HG03060 (cell line): ENCODE measurements around the gene MRC1.

Source experiments
- ATAC-seq: cut with Tn5 transposase; IDR thresholded peaks from one replicate; pipeline ENCODE4 v1.9.1; 2021; ENCODE audit warnings: low read depth, moderate number of reproducible peaks; ENCODE audit not compliant: unreplicated experiment

The MRC1 gene

DNA sequence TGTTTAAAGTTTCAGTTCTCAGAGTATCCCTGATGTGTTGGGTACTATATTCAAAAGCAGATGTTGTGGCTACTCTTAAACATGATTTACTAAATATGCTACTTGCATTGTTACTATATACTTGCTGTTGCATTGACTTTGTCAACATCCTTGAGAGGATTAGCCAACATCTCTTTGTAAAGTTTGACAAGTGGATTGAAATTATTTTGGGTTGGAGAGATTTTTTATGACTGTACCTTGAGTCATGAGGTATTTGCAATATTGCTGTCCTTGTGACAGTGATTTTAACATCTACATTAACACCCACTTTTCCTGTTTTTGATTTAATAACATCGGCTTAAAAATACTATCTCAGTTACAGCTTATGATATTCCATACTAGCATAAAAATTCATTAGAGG lies 31.9 kb downstream of the MRC1 start:
- ATAC-seq = no peak

GRCh38 chr10:17842641-17843040 lies 33.5 kb downstream of the MRC1 start:
- ATAC-seq = no peak

GRCh38 chr10:17847585-17848296 lies 38.6 kb downstream of the MRC1 start:
- ATAC-seq = no peak

DNA sequence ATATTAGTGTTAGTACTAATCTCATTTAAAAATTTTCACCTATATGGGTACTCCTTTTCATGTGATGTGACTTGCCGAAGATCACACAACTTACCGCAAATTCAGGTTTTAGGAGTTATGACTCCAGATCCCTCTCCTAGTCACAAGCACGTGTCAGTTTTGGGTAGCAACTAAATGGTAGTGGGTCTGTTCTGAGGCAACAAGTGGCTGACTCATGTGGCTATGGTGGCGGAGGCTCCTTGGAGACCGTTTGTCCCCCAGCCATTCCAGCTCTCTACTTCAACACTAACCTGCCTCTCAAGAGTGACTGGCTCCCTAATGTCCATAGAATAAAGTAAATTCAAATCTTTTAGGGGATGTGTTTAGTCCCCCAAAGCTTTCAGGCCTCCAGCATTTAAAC lies 39.5 kb downstream of the MRC1 start:
- ATAC-seq = no peak

DNA sequence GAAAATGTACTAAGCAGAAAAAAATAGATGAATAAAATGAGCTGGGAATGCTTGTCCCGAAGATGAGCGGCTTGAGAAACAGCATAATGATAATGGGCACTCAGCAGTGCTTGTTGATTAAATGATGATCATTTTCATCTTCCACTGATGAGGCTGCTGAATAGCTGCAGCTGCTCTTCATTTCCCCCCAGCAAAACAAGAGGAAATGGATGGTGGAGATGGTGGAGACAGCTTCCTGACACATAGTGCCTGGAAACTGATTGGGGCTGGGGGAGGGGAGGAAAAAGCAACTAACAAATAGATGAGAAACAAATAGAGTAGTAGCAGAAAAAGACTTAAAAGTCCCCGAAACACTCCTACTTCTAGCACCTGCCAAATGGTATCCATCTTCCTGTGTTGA lies 41.4 kb downstream of the MRC1 start:
- ATAC-seq = no peak

GRCh38 chr10:17851611-17852010 lies 42.5 kb downstream of the MRC1 start:
- no peak for ATAC-seq

DNA sequence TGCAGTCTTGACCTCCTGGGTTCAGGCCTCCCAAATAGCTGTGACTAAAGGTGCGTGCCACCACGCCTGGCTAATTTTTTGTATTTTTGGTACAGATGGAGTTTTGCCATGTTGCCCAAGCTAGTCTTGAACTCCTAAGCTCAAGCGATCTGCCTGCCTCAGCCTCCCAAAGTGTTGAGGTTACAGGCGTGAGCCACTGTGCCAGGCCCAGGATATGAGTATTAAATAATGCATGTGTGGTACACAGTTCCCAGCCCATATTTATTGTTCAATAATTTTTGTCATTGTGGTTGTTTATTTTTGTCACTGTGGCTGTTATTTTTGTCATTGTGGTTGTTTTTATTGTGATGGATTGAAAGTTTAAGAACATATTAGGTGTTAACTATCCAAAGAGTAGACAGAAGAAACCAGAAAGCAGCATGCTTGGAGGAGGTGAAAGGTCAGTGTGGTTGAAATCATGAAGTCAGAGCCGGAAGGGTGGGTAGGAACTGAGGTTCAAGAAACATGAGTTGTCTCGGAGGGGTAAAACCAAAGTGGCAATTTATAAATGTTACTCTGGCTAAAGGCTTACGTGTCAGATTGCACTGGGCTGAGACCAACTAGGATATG lies 45.0 kb downstream of the MRC1 start:
- peak; percentile 58 for ATAC-seq

DNA sequence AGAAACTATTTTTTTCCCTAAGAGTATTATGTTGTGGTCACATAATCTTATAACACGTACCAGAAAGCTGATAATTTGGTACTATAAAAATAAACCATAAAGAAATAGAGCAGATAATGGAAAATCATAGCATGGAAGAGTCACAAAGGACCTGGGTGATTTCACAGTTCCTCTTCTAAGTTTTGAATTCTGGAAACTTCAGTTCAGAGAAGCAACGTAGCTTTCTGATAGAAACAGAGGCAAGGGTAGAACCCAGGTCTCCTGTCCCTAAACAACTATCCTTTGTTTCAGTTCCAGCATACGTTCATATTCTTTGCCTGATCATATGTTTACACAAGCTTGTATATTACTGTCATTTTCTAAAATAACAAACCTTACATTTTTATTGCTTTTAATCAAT lies 47.9 kb downstream of the MRC1 start:
- no peak for ATAC-seq

DNA sequence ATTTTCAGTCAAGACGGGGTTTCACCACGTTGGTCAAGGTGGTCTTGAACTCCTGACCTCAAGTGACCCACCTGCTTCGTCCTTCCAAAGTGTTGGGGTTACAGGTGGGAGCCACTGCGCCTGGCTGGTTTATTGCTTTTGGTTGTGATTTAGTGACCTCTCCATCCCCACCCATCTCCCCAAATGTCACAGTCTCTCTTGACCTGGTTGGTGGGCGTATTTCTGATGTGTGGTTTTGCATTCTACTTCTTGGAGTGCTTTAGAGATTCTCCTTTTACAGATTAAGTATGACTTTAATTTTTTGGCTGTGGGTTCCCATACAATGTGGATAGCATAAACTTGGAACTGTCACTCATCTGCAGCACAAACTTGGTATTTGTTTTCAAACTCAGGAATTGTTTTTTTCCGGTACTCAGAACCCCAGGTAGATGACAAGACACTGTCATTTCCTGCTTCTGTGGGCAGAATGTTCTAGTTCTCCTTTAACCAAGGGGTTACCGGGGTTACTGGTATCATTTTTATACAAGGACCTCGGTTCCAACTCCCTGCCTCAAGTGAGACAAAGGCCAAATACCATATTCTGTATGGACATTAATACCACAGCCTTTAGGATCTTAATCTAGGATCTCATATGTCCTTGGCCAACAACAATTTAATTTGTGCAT lies 50.5 kb downstream of the MRC1 start:
- no peak for ATAC-seq

- no peak for ATAC-seq
Observed at GRCh38 chr10:17861760-17862159, 52.6 kb downstream of the MRC1 start.

DNA sequence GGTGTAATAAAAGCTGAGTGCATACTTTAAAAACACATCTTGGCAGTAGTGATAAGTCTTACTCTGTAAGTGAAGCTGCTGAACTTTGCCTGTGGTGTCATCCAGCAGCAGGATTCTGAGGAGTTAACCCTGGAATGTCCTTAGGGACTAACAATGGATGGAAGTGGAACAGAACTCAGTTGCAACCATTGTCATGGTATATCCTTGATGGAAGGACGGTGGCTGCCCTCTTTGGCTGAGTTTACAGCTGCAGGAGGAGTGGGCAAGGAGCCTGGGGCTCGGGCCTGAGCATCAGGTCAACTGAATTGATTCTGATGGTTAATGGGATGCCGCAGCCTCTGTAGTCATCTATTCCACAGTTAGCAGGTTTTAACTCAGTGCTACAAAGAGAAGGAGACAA lies 56.2 kb downstream of the MRC1 start:
- ATAC-seq = no peak

DNA sequence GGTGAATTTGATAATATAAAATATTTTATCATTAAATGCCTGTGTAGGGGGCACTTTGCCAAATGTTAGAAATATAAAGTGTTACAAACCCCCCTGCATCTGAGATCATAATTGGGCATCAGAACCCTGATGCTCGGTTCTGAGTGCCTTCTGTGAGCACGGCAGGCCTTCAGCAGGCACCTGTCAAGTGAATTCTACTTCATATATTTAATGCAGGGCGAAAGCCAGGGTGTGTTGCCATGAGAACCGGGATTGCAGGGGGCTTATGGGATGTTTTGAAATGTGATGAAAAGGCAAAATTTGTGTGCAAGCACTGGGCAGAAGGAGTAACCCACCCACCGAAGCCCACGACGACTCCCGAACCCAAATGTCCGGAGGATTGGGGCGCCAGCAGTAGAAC lies 57.2 kb downstream of the MRC1 start:
- ATAC-seq = no peak

GRCh38 chr10:17867056-17867455 lies 57.9 kb downstream of the MRC1 start:
- no peak for ATAC-seq

GRCh38 chr10:17871036-17871435 lies 61.9 kb downstream of the MRC1 start:
- no peak for ATAC-seq

- no peak for ATAC-seq
Observed at GRCh38 chr10:17872191-17873091, 63.3 kb downstream of the MRC1 start.

GRCh38 chr10:17873946-17874345 lies 64.8 kb downstream of the MRC1 start:
- ATAC-seq = no peak

GRCh38 chr10:17877121-17877520 lies 68.0 kb downstream of the MRC1 start:
- no peak for ATAC-seq

GRCh38 chr10:17878896-17879295 lies 69.7 kb downstream of the MRC1 start:
- ATAC-seq = no peak

- ATAC-seq = no peak
Observed at GRCh38 chr10:17880601-17881000, 71.5 kb downstream of the MRC1 start.

DNA sequence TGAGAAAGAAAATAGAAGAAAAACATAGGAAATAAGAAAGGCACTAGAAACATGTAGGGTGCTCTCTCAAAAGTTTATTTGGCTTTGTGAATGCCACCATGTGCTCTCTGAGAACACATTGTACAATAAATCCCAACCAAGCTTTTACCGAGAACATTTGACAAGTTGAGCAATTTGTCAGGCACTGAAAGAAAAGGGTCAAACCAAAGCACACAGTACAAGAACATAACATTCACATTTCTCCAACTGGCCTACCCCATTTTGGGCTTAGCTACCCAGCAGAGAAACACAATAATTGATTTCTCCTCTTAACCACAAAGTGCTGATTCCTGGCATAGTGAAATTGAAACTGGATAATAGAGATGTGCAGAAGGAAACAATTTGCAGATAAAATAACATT lies 73.4 kb downstream of the MRC1 start:
- no peak for ATAC-seq

DNA sequence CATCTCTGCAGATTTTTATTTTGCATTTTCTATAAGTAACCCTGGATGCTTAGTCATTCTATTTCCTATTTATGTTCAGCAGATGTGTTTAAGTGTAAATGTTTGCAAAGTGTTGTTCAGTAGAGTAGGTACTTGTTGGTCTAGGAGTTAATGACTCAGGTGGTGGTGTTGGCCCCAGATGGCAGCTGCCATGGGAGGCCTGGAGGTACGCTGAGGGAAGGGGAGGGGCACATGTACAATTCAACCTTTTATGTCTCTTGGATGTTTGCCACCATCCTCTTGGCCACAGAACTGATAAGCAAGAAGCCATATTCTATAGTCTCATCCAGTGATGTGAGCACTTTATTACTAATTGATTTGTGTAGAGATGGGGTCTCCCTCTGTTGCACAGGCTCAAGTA lies 74.5 kb downstream of the MRC1 start:
- no peak for ATAC-seq
